HG02678 (cell line): ENCODE results near the gene CASTOR2.
"Not testable (repeated sequence)": the region's sequence is repeated elsewhere in the genome, so short reads cannot be mapped to it uniquely, and the experiment has no call there.

Source experiments
- ATAC-seq: cut with Tn5 transposase; IDR thresholded peaks from one replicate; pipeline ENCODE4 v1.9.1; 2021; ENCODE audit warnings: mild to moderate bottlenecking, moderate library complexity; ENCODE audit not compliant: unreplicated experiment

Gene CASTOR2

GRCh38 chr7:74994869-74995543 lies 30.5 kb downstream of the CASTOR2 start:
- not testable (repeated sequence) for ATAC-seq

- not testable (repeated sequence) for ATAC-seq
Observed at GRCh38 chr7:74996361-74996760, 31.9 kb downstream of the CASTOR2 start.

GRCh38 chr7:74997811-74998210 lies 33.3 kb downstream of the CASTOR2 start:
- ATAC-seq = not testable (repeated sequence)

- not testable (repeated sequence) for ATAC-seq
Observed at GRCh38 chr7:75001356-75001755, 36.9 kb downstream of the CASTOR2 start.

GRCh38 chr7:75010036-75010435 lies 45.5 kb downstream of the CASTOR2 start:
- no peak for ATAC-seq

- ATAC-seq = no peak
Observed at GRCh38 chr7:75017832-75018231, 53.3 kb downstream of the CASTOR2 start.

GRCh38 chr7:75018570-75019364 lies 54.3 kb downstream of the CASTOR2 start:
- ATAC-seq = no peak

- no peak for ATAC-seq
Observed at GRCh38 chr7:75019800-75020199, 55.3 kb downstream of the CASTOR2 start.

GRCh38 chr7:75024922-75025321 lies 60.4 kb downstream of the CASTOR2 start:
- no peak for ATAC-seq

- ATAC-seq = no peak
Observed at GRCh38 chr7:75028299-75028698, 63.8 kb downstream of the CASTOR2 start.

GRCh38 chr7:75033064-75033463 lies 68.6 kb downstream of the CASTOR2 start:
- ATAC-seq = no peak

- ATAC-seq = no peak
Observed at GRCh38 chr7:75033826-75034225, 69.3 kb downstream of the CASTOR2 start.

- no peak for ATAC-seq
Observed at GRCh38 chr7:75038508-75038907, 74.0 kb downstream of the CASTOR2 start.

GRCh38 chr7:75039166-75039565 lies 74.7 kb downstream of the CASTOR2 start:
- no peak for ATAC-seq

- ATAC-seq = no peak
Observed at GRCh38 chr7:75039709-75040108, 75.2 kb downstream of the CASTOR2 start.

- ATAC-seq = no peak
Observed at GRCh38 chr7:75040512-75040911, 76.0 kb downstream of the CASTOR2 start.

GRCh38 chr7:75042286-75042685 lies 77.8 kb downstream of the CASTOR2 start:
- ATAC-seq = no peak

GRCh38 chr7:75042831-75043703 lies 78.6 kb downstream of the CASTOR2 start:
- ATAC-seq = no peak

- ATAC-seq = no peak
Observed at GRCh38 chr7:75045881-75046280, 81.4 kb downstream of the CASTOR2 start.

- ATAC-seq = no peak
Observed at GRCh38 chr7:75048435-75049379, 84.2 kb downstream of the CASTOR2 start.
